ENCODE measurements around the gene MAP3K7CL. TPM values are rescaled to one million over a fixed set of nuclear protein-coding genes. Genes with fewer than 3 reads are reported as not detected.

MAP3K7CL gene
- total and polyA plus RNA-seq, 2 of the 8 experiments (the other 6 are each of a cell fraction or from before 2014, with no cell fraction given), result not detected

DNA sequence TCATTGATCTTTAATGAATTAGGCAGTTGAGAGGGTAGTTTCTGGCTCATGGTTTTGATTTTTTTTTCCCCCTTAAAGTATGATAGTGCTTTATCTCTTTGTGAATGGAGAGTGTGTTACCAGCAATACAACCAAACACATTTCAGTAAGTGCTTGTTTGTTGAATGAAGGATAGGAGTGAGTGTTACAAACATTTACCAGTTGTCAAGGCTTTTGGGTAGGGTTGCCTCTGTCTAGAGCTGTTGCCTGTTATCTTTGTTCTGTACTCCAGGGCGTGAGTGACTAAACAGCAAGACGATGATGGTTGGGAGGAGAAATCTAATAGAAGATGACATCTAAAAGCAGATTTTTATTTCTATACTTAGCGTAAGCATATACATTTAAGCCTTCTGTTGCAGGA lies 21.5 kb downstream of the MAP3K7CL start:
- Histone ChIP-seq H3K56ac (replicated peaks; ENCODE audit: insufficient read length, low read depth, low read length) (no peak overlapping the region), H3K4ac (replicated peaks; ENCODE audit: insufficient read length, low read depth, low read length) (no peak overlapping the region), H3K79me1 (ENCODE audit: low read depth, low read length) (no peaks in the 10 kb centered on the region), H3K4me3 (ENCODE audit: extremely low read depth in 1 of 4, insufficient read depth in 2 of 4, low read depth in 3 of 4, low read length in 4 of 4) (no peak overlapping the region), H3K14ac (ENCODE audit: insufficient read length) (no peak overlapping the region), H3K18ac (ENCODE audit: extremely low read depth, low read length) (no peak overlapping the region), H4K20me1 (replicated peaks in 1 of 2; ENCODE audit: control insufficient read depth in 1 of 2, insufficient read depth in 2 of 2, low read length in 2 of 2) (no peaks in the 10 kb centered on the region), H3K4me2 (ENCODE audit: insufficient read depth in 1 of 2, low read depth in 2 of 2, low read length in 2 of 2) (no peak overlapping the region), H2BK120ac (replicated peaks; ENCODE audit: low read depth, low read length) (no peak overlapping the region), H3K23ac (ENCODE audit: insufficient read length) (no peak overlapping the region), H2BK12ac (ENCODE audit: low read depth, low read length) (no peak overlapping the region), H2AK5ac (ENCODE audit: low read depth, low read length) (no peak overlapping the region), H2BK20ac (ENCODE audit: low read length) (no peak overlapping the region), H2AFZ (ENCODE audit: low read length) (no peak overlapping the region), H4K8ac (ENCODE audit: extremely low read depth, insufficient read depth, low read length) (no peak overlapping the region), H4K5ac (ENCODE audit: insufficient read length, low read depth, low read length) (no peak overlapping the region), H4K91ac (replicated peaks; ENCODE audit: insufficient read length, low read length) (no peak overlapping the region), H3K4me1 (replicated peaks in 1 of 4; ENCODE audit: control insufficient read depth in 3 of 4, insufficient read depth in 4 of 4, low read length in 3 of 4) (no peaks in the 10 kb centered on the region; a peak in 1 of 7 replicates), H3K36me3 (ENCODE audit: control insufficient read depth in 2 of 4, insufficient read depth in 4 of 4, low read length in 3 of 4) (no peaks in the 10 kb centered on the region), H3K79me2 (ENCODE audit: control insufficient read depth in 1 of 2, insufficient read depth in 2 of 2, low read length in 2 of 2) (no peaks in the 10 kb centered on the region), H2BK15ac (ENCODE audit: low read length) (no peak overlapping the region), H3K9ac (replicated peaks in 1 of 4; ENCODE audit: extremely low read depth in 1 of 4, low read depth in 3 of 4, low read length in 3 of 4) (no peak overlapping the region), H3K27ac (ENCODE audit: low read depth, low read length) (no peak overlapping the region), H3K9me3 (ENCODE audit: insufficient read depth in 2 of 2, low read depth in 1 of 2, low read length in 1 of 2) (no peaks in the 10 kb centered on the region), H3K23me2 (ENCODE audit: low read depth, low read length) (no peaks in the 10 kb centered on the region), H2BK5ac (ENCODE audit: low read depth, low read length) (no peak overlapping the region), H3K27me3 (replicated peaks in 1 of 4; ENCODE audit: control insufficient read depth in 3 of 4, extremely low read depth in 1 of 4, insufficient read depth in 3 of 4, low read length in 3 of 4) (no peaks in the 10 kb centered on the region)
- ChIA-PET CTCF (ENCODE audit: partially characterized antibody) (interaction anchor here (0.9 to 1.4 kb wide), 2 partner anchors 9 to 221 kb away, joined by 3 read pairs; no protein-coding TSS in a partner anchor), POLR2A (ENCODE audit: partially characterized antibody) (no interaction called here)
- WGBS, 2 experiments (ENCODE audit: extremely low coverage in 1 of 2, insufficient coverage in 1 of 2, insufficient read length in 1 of 2, insufficient replicate concordance in 2 of 2, low coverage in 1 of 2, low lambda C conversion rate in 2 of 2, missing lambda C conversion rate in 1 of 2), result 89% methylated on average over 3 of the region's 3 CpGs; no CpG with 5 or more reads in 1 of the 2 experiments
- DNase-seq (ENCODE audit: low read depth in 1 of 2, low spot score in 2 of 2) (no peak), FAIRE-seq (no peak)
- TF ChIP-seq CHD2 (IDR thresholded peaks at IDR 0.05; ENCODE audit: low read length) (no peak), FOSL1 (IDR thresholded peaks at IDR 0.05; ENCODE audit: insufficient read depth, low read depth, low read length) (no peak), CTBP2 (IDR thresholded peaks at IDR 0.05; ENCODE audit: borderline replicate concordance, insufficient read depth, insufficient read length, low read length) (no peak), EZH2 (IDR thresholded peaks at IDR 0.05; ENCODE audit: low read depth, low read length, severe bottlenecking) (no peak), HDAC2 (IDR thresholded peaks at IDR 0.05; ENCODE audit: borderline replicate concordance in 1 of 2, low read depth in 2 of 2, low read length in 2 of 2) (no peak), KDM5A (IDR thresholded peaks at IDR 0.05; ENCODE audit: low read length) (no peak), SIN3A (conservative IDR thresholded peaks at IDR 0.05 in 1 of 2, IDR thresholded peaks at IDR 0.05 in 1 of 2; ENCODE audit: low read depth in 1 of 2, low read length in 2 of 2) (no peak), ASH2L (IDR thresholded peaks at IDR 0.05; ENCODE audit: low read length) (no peak), RNF2 (IDR thresholded peaks at IDR 0.05; ENCODE audit: borderline replicate concordance, low read depth, low read length, missing control alignments, poor library complexity, severe bottlenecking) (no peak), NANOG (IDR thresholded peaks at IDR 0.05; ENCODE audit: insufficient read depth, low read depth, low read length, poor library complexity, severe bottlenecking) (no peak), YY1 (IDR thresholded peaks at IDR 0.05; ENCODE audit: low read depth, low read length) (no peak), SP1 (IDR thresholded peaks at IDR 0.05; ENCODE audit: low read depth, low read length) (no peak), HDAC6 (IDR thresholded peaks at IDR 0.05; ENCODE audit: low read depth, low read length) (no peak), GABPA (IDR thresholded peaks at IDR 0.05; ENCODE audit: borderline replicate concordance, insufficient read depth, low read length) (no peak)
